Ishikawa (cell line): ENCODE measurements around the gene SPATA45.

ENCODE experiments used
- CEBPB ChIP-seq: IDR thresholded peaks from 2 replicates; pipeline ENCODE4 v1.6.1; 2012
- CREB1 ChIP-seq: IDR thresholded peaks from 2 replicates; pipeline ENCODE4 v1.6.1; 2012; ENCODE audit warnings: low read depth
- EGR1 ChIP-seq: IDR thresholded peaks from 2 replicates; pipeline ENCODE4 v1.6.1; 2012
- EP300 ChIP-seq: IDR thresholded peaks from 2 replicates; pipeline ENCODE4 v1.6.1; 2012; ENCODE audit warnings: borderline replicate concordance
- FOXM1 ChIP-seq: IDR thresholded peaks from 2 replicates; pipeline ENCODE4 v1.6.1; 2012; ENCODE audit warnings: low read depth, borderline replicate concordance
- NFIC ChIP-seq: IDR thresholded peaks from 2 replicates; pipeline ENCODE4 v1.6.1; 2012
- RAD21 ChIP-seq: IDR thresholded peaks from 2 replicates; pipeline ENCODE4 v1.6.1; 2012; ENCODE audit warnings: low read depth
- TAF1 ChIP-seq: IDR thresholded peaks from 2 replicates; pipeline ENCODE4 v1.6.1; 2012; ENCODE audit warnings: low read depth, mild to moderate bottlenecking
- TCF12 ChIP-seq: IDR thresholded peaks from 2 replicates; pipeline ENCODE4 v1.6.1; 2012; ENCODE audit warnings: low read depth
- TEAD4 ChIP-seq: IDR thresholded peaks from 2 replicates; pipeline ENCODE4 v1.6.1; 2012
- USF1 ChIP-seq: IDR thresholded peaks from 2 replicates; pipeline ENCODE4 v1.6.1; 2012
- YY1 ChIP-seq: IDR thresholded peaks from 2 replicates; pipeline ENCODE4 v1.6.1; 2012; ENCODE audit warnings: low read depth
- ZBTB7A ChIP-seq: IDR thresholded peaks from 2 replicates; pipeline ENCODE4 v1.6.1; 2012; ENCODE audit warnings: low read depth
- TF ChIP-seq, protein P1 (sequence below): IDR thresholded peaks from 2 replicates; pipeline ENCODE4 v1.6.1; 2012; ENCODE audit warnings: low read depth, mild to moderate bottlenecking
- TF ChIP-seq, protein P2 (sequence below): IDR thresholded peaks from 2 replicates; pipeline ENCODE4 v1.6.1; 2012

Gene SPATA45

GRCh38 chr1:212794561-212795014 is 52.9 kb downstream of the SPATA45 start:
- TF ChIP-seq EGR1: no peak
- TF ChIP-seq YY1: no peak
- no peak for TF ChIP-seq FOXM1
- no peak for TF ChIP-seq TAF1
- TF ChIP-seq, protein P1, sequence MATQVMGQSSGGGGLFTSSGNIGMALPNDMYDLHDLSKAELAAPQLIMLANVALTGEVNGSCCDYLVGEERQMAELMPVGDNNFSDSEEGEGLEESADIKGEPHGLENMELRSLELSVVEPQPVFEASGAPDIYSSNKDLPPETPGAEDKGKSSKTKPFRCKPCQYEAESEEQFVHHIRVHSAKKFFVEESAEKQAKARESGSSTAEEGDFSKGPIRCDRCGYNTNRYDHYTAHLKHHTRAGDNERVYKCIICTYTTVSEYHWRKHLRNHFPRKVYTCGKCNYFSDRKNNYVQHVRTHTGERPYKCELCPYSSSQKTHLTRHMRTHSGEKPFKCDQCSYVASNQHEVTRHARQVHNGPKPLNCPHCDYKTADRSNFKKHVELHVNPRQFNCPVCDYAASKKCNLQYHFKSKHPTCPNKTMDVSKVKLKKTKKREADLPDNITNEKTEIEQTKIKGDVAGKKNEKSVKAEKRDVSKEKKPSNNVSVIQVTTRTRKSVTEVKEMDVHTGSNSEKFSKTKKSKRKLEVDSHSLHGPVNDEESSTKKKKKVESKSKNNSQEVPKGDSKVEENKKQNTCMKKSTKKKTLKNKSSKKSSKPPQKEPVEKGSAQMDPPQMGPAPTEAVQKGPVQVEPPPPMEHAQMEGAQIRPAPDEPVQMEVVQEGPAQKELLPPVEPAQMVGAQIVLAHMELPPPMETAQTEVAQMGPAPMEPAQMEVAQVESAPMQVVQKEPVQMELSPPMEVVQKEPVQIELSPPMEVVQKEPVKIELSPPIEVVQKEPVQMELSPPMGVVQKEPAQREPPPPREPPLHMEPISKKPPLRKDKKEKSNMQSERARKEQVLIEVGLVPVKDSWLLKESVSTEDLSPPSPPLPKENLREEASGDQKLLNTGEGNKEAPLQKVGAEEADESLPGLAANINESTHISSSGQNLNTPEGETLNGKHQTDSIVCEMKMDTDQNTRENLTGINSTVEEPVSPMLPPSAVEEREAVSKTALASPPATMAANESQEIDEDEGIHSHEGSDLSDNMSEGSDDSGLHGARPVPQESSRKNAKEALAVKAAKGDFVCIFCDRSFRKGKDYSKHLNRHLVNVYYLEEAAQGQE: no peak
- no peak for TF ChIP-seq TEAD4
- no peak for TF ChIP-seq RAD21
- no peak for TF ChIP-seq USF1
- no peak for TF ChIP-seq EP300
- no peak for TF ChIP-seq CREB1

- TF ChIP-seq, protein P2, sequence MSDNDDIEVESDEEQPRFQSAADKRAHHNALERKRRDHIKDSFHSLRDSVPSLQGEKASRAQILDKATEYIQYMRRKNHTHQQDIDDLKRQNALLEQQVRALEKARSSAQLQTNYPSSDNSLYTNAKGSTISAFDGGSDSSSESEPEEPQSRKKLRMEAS: no peak
- TF ChIP-seq USF1: no peak
These were observed 55.0 kb downstream of the SPATA45 start for GRCh38 chr1:212792396-212792908.

- peak; percentile 84 for TF ChIP-seq TCF12
- no peak for TF ChIP-seq CREB1
- TF ChIP-seq, protein P2: peak; percentile 88
- no peak for TF ChIP-seq RAD21
- peak; percentile 61 for TF ChIP-seq TEAD4
- TF ChIP-seq FOXM1: 0 out of 2 replicates have a peak, but pooled peaks have one; percentile 46
- TF ChIP-seq TAF1: peak; percentile 99
- peak; percentile 39; the same call in 1 of the 2 replicates for TF ChIP-seq CEBPB
- TF ChIP-seq, protein P1: peak; percentile 10; the same call in 1 of the 2 replicates
- TF ChIP-seq NFIC: peak; percentile 60; the same call in 1 of the 2 replicates
- peak; percentile 70 for TF ChIP-seq USF1
- peak; percentile 46 for TF ChIP-seq EGR1
- TF ChIP-seq YY1: peak; percentile 94
- peak; percentile 99 for TF ChIP-seq ZBTB7A
- TF ChIP-seq EP300: peak; percentile 53; the same call in 1 of the 2 replicates
These were observed 55.6 kb downstream of the SPATA45 start, which contains the start of the genes NSL1 and TATDN3 for GRCh38 chr1:212791676-212792395. Gene NSL1, minus strand, starts transcription at chr1:212791777. Its CDS starts 14 bp downstream, at chr1:212791763. Gene TATDN3, plus strand, starts transcription at chr1:212791894. Its CDS starts 28 bp downstream, at chr1:212791922.

DNA sequence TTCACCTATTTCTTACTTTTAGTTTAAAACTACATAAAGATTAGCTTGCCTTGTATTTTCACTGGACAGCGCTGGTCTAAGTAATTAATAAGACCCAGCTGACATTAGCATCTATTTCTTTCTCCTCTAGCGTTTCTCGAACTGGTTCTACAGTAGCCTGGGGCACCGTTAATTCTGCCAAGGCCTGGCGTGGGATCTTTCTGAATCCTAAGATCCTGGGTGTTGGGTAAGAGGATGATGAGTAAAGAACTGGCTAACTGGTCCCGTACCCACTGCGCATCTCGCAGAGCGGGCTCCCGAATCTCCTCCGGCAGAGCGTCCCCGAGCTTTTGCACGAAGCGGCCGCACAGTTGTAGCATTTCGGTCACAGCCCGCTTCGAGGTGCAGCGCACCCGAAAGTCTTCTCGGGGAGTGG is 56.2 kb downstream of the SPATA45 start:
- no peak for TF ChIP-seq EGR1
- no peak for TF ChIP-seq ZBTB7A
- TF ChIP-seq, protein P1: peak; percentile 38; the same call in 1 of the 2 replicates
- TF ChIP-seq, protein P2: no peak
- no peak for TF ChIP-seq CEBPB
